Fibroblast of skin of back (primary cell): ENCODE measurements around the gene LTA4H.

Experiments used
- DNase-seq: peaks from one replicate; pipeline ENCODE4 v3.0.0-alpha.2; 2013

LTA4H gene

DNA sequence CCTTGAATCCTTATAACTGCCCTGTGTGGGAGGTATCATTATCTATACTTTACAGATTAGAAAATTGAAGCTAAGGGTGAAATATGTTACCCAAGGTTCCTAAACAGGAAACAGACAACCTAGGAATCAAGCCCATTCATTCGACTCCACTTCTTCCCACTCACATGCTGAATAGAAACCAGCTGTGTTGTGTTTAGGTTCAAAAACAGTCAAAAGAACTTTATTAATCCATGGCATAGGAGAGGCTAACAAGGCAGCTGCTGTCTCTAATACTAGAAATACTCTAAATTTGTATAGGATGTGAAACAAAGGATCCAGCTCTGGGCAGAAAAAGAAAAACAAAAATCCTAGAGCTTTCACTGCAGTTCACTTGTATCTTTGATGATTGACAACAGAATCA is 82.4 kb downstream of the LTA4H start:
- no peak for DNase-seq

DNA sequence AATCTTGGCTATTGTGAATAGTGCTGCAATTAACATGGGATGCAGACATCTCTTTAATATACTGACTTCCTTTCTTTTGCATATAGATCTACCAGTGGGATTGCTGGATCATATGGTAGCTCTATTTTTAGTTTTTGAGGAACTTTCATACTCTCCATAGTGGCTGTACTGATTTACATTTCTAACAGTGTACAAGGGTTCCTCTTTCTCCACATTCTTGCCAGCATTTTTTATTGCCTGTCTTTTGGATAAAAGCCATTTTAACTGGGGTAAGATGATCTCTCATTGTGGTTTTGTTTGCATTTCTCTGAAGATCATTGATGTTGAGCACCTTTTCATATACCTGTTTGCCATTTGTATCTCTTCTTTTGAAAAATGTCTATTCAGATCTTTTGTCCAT is 83.9 kb downstream of the LTA4H start:
- DNase-seq = no peak
